HG03159 (cell line): ENCODE data around the gene SLC19A3.

Experiments
- ATAC-seq: cut with Tn5 transposase; IDR thresholded peaks from one replicate; pipeline ENCODE4 v1.9.1; 2021; ENCODE audit warnings: mild to moderate bottlenecking, moderate library complexity; ENCODE audit not compliant: unreplicated experiment

SLC19A3 gene

GRCh38 chr2:227634201-227634600, 83.6 kb downstream of the SLC19A3 start:
- no peak for ATAC-seq
